ENCODE results near the gene GDI2. TPM values are rescaled to one million over a fixed set of nuclear protein-coding genes. Genes with fewer than 3 reads are reported as not detected.

GDI2 gene
- total and polyA plus RNA-seq, 4 donors = 64.2 to 300 (median 164) TPM

DNA sequence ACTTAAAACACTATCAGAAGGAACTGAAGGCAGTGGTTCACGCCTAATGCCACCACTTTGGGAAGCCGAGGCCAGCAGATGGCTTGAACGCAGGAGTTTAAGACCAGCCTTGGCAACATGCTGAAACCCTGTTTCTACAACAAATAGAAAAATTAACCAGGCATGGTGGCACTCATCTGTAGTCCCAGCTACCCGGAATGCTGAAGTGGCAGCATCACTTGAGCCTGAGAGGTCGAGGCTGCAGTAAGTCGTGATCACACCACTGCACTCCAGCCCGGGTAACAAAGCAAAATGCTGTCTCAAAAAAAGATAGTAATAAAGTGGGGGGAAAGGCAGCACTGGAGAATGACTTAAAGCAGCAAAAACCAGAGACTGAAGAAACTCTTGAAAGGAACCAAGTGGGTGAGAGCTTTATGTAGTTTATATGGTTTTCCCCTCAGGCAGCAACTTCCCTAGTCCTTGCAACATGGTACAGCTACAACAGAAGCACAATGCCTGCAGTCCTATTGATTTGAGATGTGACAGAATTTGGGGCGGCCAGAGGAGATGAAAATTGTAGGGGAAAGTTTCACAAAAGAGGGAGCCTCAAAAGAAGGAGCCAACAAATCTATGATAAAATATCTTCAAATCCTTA lies 38.1 kb downstream of the GDI2 start:
- Histone ChIP-seq H3K36me3 (ENCODE audit: control insufficient read depth in 4 of 4, insufficient read depth in 4 of 4, low read length in 4 of 4) (peaks cover 13 to 21% (median 18%) of the 10 kb centered on the region in 4 donors), H3K4me3 (no peak overlapping the region), H3K27ac (ENCODE audit: low read depth in 1 of 2, low read length in 1 of 2) (no peak overlapping the region), H3K9me3 (ENCODE audit: control insufficient read depth in 4 of 4, insufficient read depth in 3 of 4, low read length in 3 of 4) (no peaks in the 10 kb centered on the region), H3K27me3 (ENCODE audit: control insufficient read depth in 3 of 3, insufficient read depth in 3 of 3, low read length in 2 of 3) (no peaks in the 10 kb centered on the region), H3K4me1 (ENCODE audit: control insufficient read depth in 5 of 5, insufficient read depth in 5 of 5, low read length in 5 of 5) (peaks cover 0 to 9% (median 0%) of the 10 kb centered on the region in 5 donors), H3K9ac (ENCODE audit: insufficient read depth in 1 of 2, low read length in 2 of 2) (no peak overlapping the region)
- ATAC-seq (ENCODE audit: insufficient read depth, low FRiP score) (no peak), DNase-seq (no peak)
- TF ChIP-seq, protein P1, sequence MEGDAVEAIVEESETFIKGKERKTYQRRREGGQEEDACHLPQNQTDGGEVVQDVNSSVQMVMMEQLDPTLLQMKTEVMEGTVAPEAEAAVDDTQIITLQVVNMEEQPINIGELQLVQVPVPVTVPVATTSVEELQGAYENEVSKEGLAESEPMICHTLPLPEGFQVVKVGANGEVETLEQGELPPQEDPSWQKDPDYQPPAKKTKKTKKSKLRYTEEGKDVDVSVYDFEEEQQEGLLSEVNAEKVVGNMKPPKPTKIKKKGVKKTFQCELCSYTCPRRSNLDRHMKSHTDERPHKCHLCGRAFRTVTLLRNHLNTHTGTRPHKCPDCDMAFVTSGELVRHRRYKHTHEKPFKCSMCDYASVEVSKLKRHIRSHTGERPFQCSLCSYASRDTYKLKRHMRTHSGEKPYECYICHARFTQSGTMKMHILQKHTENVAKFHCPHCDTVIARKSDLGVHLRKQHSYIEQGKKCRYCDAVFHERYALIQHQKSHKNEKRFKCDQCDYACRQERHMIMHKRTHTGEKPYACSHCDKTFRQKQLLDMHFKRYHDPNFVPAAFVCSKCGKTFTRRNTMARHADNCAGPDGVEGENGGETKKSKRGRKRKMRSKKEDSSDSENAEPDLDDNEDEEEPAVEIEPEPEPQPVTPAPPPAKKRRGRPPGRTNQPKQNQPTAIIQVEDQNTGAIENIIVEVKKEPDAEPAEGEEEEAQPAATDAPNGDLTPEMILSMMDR (IDR thresholded peaks at IDR 0.05; ENCODE audit: control extremely low read depth, extremely low read depth) = no peak
- 88 to 90% methylated on average over 8 of the region's 8 CpGs for WGBS, 2 donors

DNA sequence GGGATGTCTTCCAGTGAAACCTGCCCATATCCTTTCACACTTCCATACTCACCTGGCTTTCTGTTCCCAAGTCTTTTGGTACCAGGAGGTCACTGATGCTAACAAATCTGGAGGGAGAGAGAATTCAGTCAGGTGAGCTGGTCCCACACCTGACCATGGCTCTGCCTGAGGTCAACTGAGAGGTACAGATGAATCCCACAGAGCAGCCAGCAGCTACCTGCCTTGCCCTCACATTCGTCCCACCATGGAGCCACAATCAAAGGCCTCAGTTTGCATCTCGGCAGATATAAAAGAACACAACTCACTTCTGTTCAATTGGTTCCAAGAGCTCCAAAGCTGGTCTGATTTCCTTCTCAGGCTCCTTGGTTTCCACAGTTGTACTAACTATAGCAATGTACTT lies 47.0 kb downstream of the GDI2 start:
- no peak overlapping the region for H3K4me3 ChIP-seq
- no peaks in the 10 kb centered on the region for H3K27me3 ChIP-seq (ENCODE audit: control insufficient read depth in 3 of 3, insufficient read depth in 3 of 3, low read length in 2 of 3)
- peaks cover 35 to 54% (median 40%) of the 10 kb centered on the region in 4 donors for H3K36me3 ChIP-seq (ENCODE audit: control insufficient read depth in 4 of 4, insufficient read depth in 4 of 4, low read length in 4 of 4)
- no peaks in the 10 kb centered on the region for H3K9me3 ChIP-seq (ENCODE audit: control insufficient read depth in 4 of 4, insufficient read depth in 3 of 4, low read length in 3 of 4)
- no peak for DNase-seq
- 95 to 96% methylated on average over 2 of the region's 2 CpGs for WGBS, 2 donors
- no peak overlapping the region for H3K9ac ChIP-seq (ENCODE audit: insufficient read depth in 1 of 2, low read length in 2 of 2)
- TF ChIP-seq, protein P1 (IDR thresholded peaks at IDR 0.05; ENCODE audit: control extremely low read depth, extremely low read depth) = no peak
- H3K4me1 ChIP-seq (ENCODE audit: control insufficient read depth in 5 of 5, insufficient read depth in 5 of 5, low read length in 5 of 5) = no peaks in the 10 kb centered on the region
- H3K27ac ChIP-seq (ENCODE audit: low read depth in 1 of 2, low read length in 1 of 2) = no peak overlapping the region
- no peak for ATAC-seq (ENCODE audit: insufficient read depth, low FRiP score)

DNA sequence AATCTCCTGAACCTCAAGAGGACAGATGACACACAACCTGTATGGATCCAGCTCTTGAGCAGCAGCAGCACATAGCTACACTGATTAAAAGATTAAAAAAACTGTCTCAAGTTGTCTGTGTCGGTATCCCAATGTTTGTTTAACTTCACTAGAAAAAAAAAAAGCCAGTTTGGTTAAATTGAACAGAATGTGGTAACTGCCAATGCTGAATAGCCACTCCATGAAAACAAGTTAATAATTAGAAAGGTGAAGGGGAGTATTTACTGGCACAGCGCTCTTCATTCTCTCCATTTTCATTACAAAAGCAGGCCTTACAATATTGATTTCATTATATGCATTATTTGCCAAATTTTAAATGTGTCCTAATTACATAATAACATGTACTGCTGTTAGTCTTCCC lies 47.6 kb downstream of the GDI2 start:
- Histone ChIP-seq H3K27ac (ENCODE audit: low read depth in 1 of 2, low read length in 1 of 2) (no peak overlapping the region), H3K27me3 (ENCODE audit: control insufficient read depth in 3 of 3, insufficient read depth in 3 of 3, low read length in 2 of 3) (no peaks in the 10 kb centered on the region), H3K36me3 (ENCODE audit: control insufficient read depth in 4 of 4, insufficient read depth in 4 of 4, low read length in 4 of 4) (peaks cover 35 to 56% (median 39%) of the 10 kb centered on the region in 4 donors), H3K4me3 (no peak overlapping the region), H3K4me1 (ENCODE audit: control insufficient read depth in 5 of 5, insufficient read depth in 5 of 5, low read length in 5 of 5) (no peaks in the 10 kb centered on the region), H3K9ac (ENCODE audit: insufficient read depth in 1 of 2, low read length in 2 of 2) (no peak overlapping the region), H3K9me3 (ENCODE audit: control insufficient read depth in 4 of 4, insufficient read depth in 3 of 4, low read length in 3 of 4) (no peaks in the 10 kb centered on the region)
- ATAC-seq (ENCODE audit: insufficient read depth, low FRiP score) = no peak
- peak in 1 of 3 donors; percentile 6 for DNase-seq
- TF ChIP-seq, protein P1 (IDR thresholded peaks at IDR 0.05; ENCODE audit: control extremely low read depth, extremely low read depth) = no peak
- 69 to 95% methylated on average over 2 of the region's 2 CpGs for WGBS, 2 donors
